H1 (cell line): ENCODE data around the gene CD8B2. TPM values are rescaled to one million over a fixed set of nuclear protein-coding genes. Genes with fewer than 3 reads are reported as not detected.

ENCODE experiments used
- CTCF ChIA-PET: fragments of 300-600 bp; sonication (Branson Sonifier 250); formaldehyde crosslinking; loops from one replicate; lab custom pipeline; 2021; ENCODE audit not compliant: partially characterized antibody; lab: Charles Lee
- POLR2A ChIA-PET: fragments of 300-600 bp; sonication (Branson Sonifier 250); formaldehyde crosslinking; loops from one replicate; lab custom pipeline; 2021; ENCODE audit warnings: inconsistent platforms; ENCODE audit not compliant: partially characterized antibody; lab: Charles Lee
- DNase-seq, 2 experiments: peaks; one replicate each; pipeline versions ENCODE4 v3.0.0 to v3.0.0-alpha.2; 2010 to 2022; ENCODE audit warnings: low spot score in 2 of 2, low read depth in 1 of 2, mixed read lengths in 1 of 2
- FAIRE-seq: peaks from 2 replicates; lab custom pipeline; 2011; peaks lifted over from hg19 to GRCh38; lab: Jason Lieb, UNC
- H2AFZ ChIP-seq: 2 replicates; pipeline ENCODE4 v1.8.1; 2012; ENCODE audit warnings: low read length, inconsistent platforms
- H2AK5ac ChIP-seq: 2 replicates; pipeline ENCODE4 v1.6.1; 2013; ENCODE audit warnings: low read depth, low read length
- H2BK120ac ChIP-seq: replicated peaks from 2 replicates; pipeline ENCODE3; 2013; ENCODE audit warnings: low read depth, low read length, inconsistent platforms
- H2BK12ac ChIP-seq: 2 replicates; pipeline ENCODE4 v1.6.1; 2013; ENCODE audit warnings: low read depth, low read length
- H2BK15ac ChIP-seq: 2 replicates; pipeline ENCODE4 v1.6.1; 2013; ENCODE audit warnings: low read length
- H2BK20ac ChIP-seq: 2 replicates; pipeline ENCODE4 v1.6.1; 2013; ENCODE audit warnings: low read length
- H2BK5ac ChIP-seq: 2 replicates; pipeline ENCODE4 v1.6.1; 2013; ENCODE audit warnings: low read depth, low read length
- H3K14ac ChIP-seq: 2 replicates; pipeline ENCODE4 v1.6.1; 2013; ENCODE audit warnings: inconsistent platforms; ENCODE audit not compliant: insufficient read length
- H3K18ac ChIP-seq: 2 replicates; pipeline ENCODE4 v1.6.1; 2013; ENCODE audit warnings: low read length; ENCODE audit errors: extremely low read depth
- H3K23ac ChIP-seq: 2 replicates; pipeline ENCODE4 v1.6.1; 2013; ENCODE audit warnings: inconsistent platforms; ENCODE audit not compliant: insufficient read length
- H3K23me2 ChIP-seq: 2 replicates; pipeline ENCODE4 v1.6.1; 2013; ENCODE audit warnings: low read depth, low read length
- H3K27ac ChIP-seq: 2 replicates; pipeline ENCODE4 v1.6.1; 2011; ENCODE audit warnings: low read depth, low read length, inconsistent platforms
- H3K27me3 ChIP-seq, 4 experiments: replicated peaks in 1 of 4; 1 replicate in 1 of 4; 2 replicates in 3 of 4; pipeline versions ENCODE4 v1.6.1 to v1.8.1; 2011 to 2013; ENCODE audit warnings: low read length in 3 of 4, mild to moderate bottlenecking in 3 of 4, inconsistent platforms in 2 of 4, mixed read lengths in 2 of 4, moderate library complexity in 1 of 4; ENCODE audit not compliant: control insufficient read depth in 3 of 4, insufficient read depth in 3 of 4; ENCODE audit errors: extremely low read depth in 1 of 4
- H3K36me3 ChIP-seq, 4 experiments: 2 replicates each; pipeline versions ENCODE4 v1.6.1 to v1.8.1; 2011 to 2013; ENCODE audit warnings: mild to moderate bottlenecking in 4 of 4, low read length in 3 of 4, moderate library complexity in 2 of 4, control low read depth in 1 of 4, inconsistent platforms in 1 of 4; ENCODE audit not compliant: insufficient read depth in 4 of 4, control insufficient read depth in 2 of 4
- H3K4ac ChIP-seq: replicated peaks from 2 replicates; pipeline ENCODE3; 2013; ENCODE audit warnings: low read length, low read depth, mixed read lengths, inconsistent platforms; ENCODE audit not compliant: insufficient read length
- H3K4me1 ChIP-seq, 4 experiments: replicated peaks in 1 of 4; 1 replicate in 1 of 4; 2 replicates in 3 of 4; pipeline versions ENCODE4 v1.6.1 to v1.8.1; 2011 to 2013; ENCODE audit warnings: low read length in 3 of 4, inconsistent platforms in 2 of 4, mixed read lengths in 1 of 4; ENCODE audit not compliant: insufficient read depth in 4 of 4, control insufficient read depth in 3 of 4
- H3K4me2 ChIP-seq, 2 experiments: 2 replicates each; pipeline versions ENCODE4 v1.6.1 to v1.8.1; 2011 to 2013; ENCODE audit warnings: low read depth in 2 of 2, low read length in 2 of 2, control low read depth in 1 of 2, inconsistent platforms in 1 of 2, mild to moderate bottlenecking in 1 of 2; ENCODE audit not compliant: insufficient read depth in 1 of 2
- H3K4me3 ChIP-seq, 4 experiments: fragments of 200-600, 300-600 bp in 1 of 4; sonication (generic), shearing (Covaris generic), sonication (Bioruptor Twin) in 1 of 4; 2 replicates each; pipeline versions ENCODE4 v1.5.1 to v1.8.1; 2011 to 2016; ENCODE audit warnings: low read length in 4 of 4, low read depth in 3 of 4, control low read depth in 2 of 4, inconsistent platforms in 2 of 4, mild to moderate bottlenecking in 2 of 4, mixed read lengths in 1 of 4, moderate library complexity in 1 of 4; ENCODE audit not compliant: insufficient read depth in 2 of 4; ENCODE audit errors: extremely low read depth in 1 of 4
- H3K56ac ChIP-seq: replicated peaks from 2 replicates; pipeline ENCODE3; 2013; ENCODE audit warnings: low read depth, mild to moderate bottlenecking, mixed read lengths, low read length, inconsistent platforms; ENCODE audit not compliant: insufficient read length
- H3K79me1 ChIP-seq: 2 replicates; pipeline ENCODE4 v1.6.1; 2013; ENCODE audit warnings: low read depth, low read length, control low read depth
- H3K79me2 ChIP-seq, 2 experiments: 2 replicates each; pipeline versions ENCODE4 v1.6.1 to v1.8.1; 2012 to 2013; ENCODE audit warnings: low read length in 2 of 2, mild to moderate bottlenecking in 2 of 2, inconsistent platforms in 1 of 2; ENCODE audit not compliant: insufficient read depth in 2 of 2, control insufficient read depth in 1 of 2
- H3K9ac ChIP-seq, 4 experiments: replicated peaks in 1 of 4; 1 replicate in 1 of 4; 2 replicates in 3 of 4; pipeline versions ENCODE4 v1.6.1 to v1.8.1; 2011 to 2013; ENCODE audit warnings: low read depth in 3 of 4, low read length in 3 of 4, control low read depth in 2 of 4, mild to moderate bottlenecking in 2 of 4, moderate library complexity in 2 of 4, inconsistent platforms in 1 of 4; ENCODE audit errors: extremely low read depth in 1 of 4
- H3K9me3 ChIP-seq, 2 experiments: 2 replicates each; pipeline versions ENCODE4 v1.6.1 to v1.8.1; 2012 to 2013; ENCODE audit warnings: mild to moderate bottlenecking in 2 of 2, moderate library complexity in 2 of 2, control low read depth in 1 of 2, inconsistent platforms in 1 of 2, low read depth in 1 of 2, low read length in 1 of 2, mixed read lengths in 1 of 2; ENCODE audit not compliant: insufficient read depth in 2 of 2
- H4K20me1 ChIP-seq, 2 experiments: replicated peaks in 1 of 2; 2 replicates each; pipeline versions ENCODE3 to v1.8.1; 2011 to 2013; ENCODE audit warnings: inconsistent platforms in 2 of 2, low read length in 2 of 2, mild to moderate bottlenecking in 1 of 2; ENCODE audit not compliant: insufficient read depth in 2 of 2, control insufficient read depth in 1 of 2
- H4K5ac ChIP-seq: 2 replicates; pipeline ENCODE4 v1.6.1; 2013; ENCODE audit warnings: low read length, low read depth, mixed read lengths, inconsistent platforms; ENCODE audit not compliant: insufficient read length
- H4K8ac ChIP-seq: 2 replicates; pipeline ENCODE4 v1.8.0; 2013; ENCODE audit warnings: mild to moderate bottlenecking, moderate library complexity, low read length, inconsistent platforms; ENCODE audit not compliant: insufficient read depth; ENCODE audit errors: extremely low read depth
- H4K91ac ChIP-seq: replicated peaks from 2 replicates; pipeline ENCODE3; 2013; ENCODE audit warnings: low read length, mixed read lengths, inconsistent platforms; ENCODE audit not compliant: insufficient read length
- CREB1 ChIP-seq: IDR thresholded peaks from 2 replicates; pipeline ENCODE4 v1.6.1; 2012; ENCODE audit warnings: inconsistent platforms
- EP300 ChIP-seq, 2 experiments: IDR thresholded peaks; 1 replicate in 1 of 2; 2 replicates in 1 of 2; pipeline ENCODE4 v1.6.1; 2011 to 2012; ENCODE audit warnings: low read depth in 2 of 2, low read length in 2 of 2, mild to moderate bottlenecking in 2 of 2, borderline replicate concordance in 1 of 2, inconsistent platforms in 1 of 2, moderate library complexity in 1 of 2
- MAX ChIP-seq: IDR thresholded peaks from 2 replicates; pipeline ENCODE4 v1.6.1; 2012; ENCODE audit warnings: inconsistent platforms
- SIN3A ChIP-seq, 2 experiments: IDR thresholded peaks in 1 of 2; conservative IDR thresholded peaks in 1 of 2; 2 replicates each; pipeline ENCODE4 v1.6.1; 2011 to 2012; ENCODE audit warnings: low read length in 2 of 2, improper control_type of control experiment in 1 of 2, low read depth in 1 of 2, mild to moderate bottlenecking in 1 of 2
- SP1 ChIP-seq: IDR thresholded peaks from 2 replicates; pipeline ENCODE4 v1.6.1; 2011; ENCODE audit warnings: low read depth, low read length
- SP2 ChIP-seq: IDR thresholded peaks from 2 replicates; pipeline ENCODE4 v1.6.1; 2012; ENCODE audit warnings: mild to moderate bottlenecking, low read length, inconsistent platforms
- TAF7 ChIP-seq: optimal IDR thresholded peaks from 2 replicates; pipeline ENCODE3; 2011; ENCODE audit warnings: low read depth, mild to moderate bottlenecking, inconsistent platforms, low read length, moderate library complexity, borderline replicate concordance
- YY1 ChIP-seq: IDR thresholded peaks from 2 replicates; pipeline ENCODE4 v1.6.1; 2011; ENCODE audit warnings: low read depth, mild to moderate bottlenecking, low read length
- WGBS, 2 experiments: shearing (Covaris generic) in 1 of 2; methylation state at CpG; one replicate each; pipeline versions ENCODE4 v1.1.6 to v1.1.7; 2013 to 2015; ENCODE audit warnings: low lambda C conversion rate in 2 of 2, mixed read lengths in 2 of 2, inconsistent platforms in 1 of 2, low coverage in 1 of 2, missing lambda C conversion rate in 1 of 2; ENCODE audit not compliant: insufficient replicate concordance in 2 of 2, insufficient coverage in 1 of 2, insufficient read length in 1 of 2; ENCODE audit errors: extremely low coverage in 1 of 2, missing lambda C conversion rate in 1 of 2; 5-methylcytosine and 5-hydroxymethylcytosine counted together
- polyA plus RNA-seq, 7 experiments: library from polyadenylated mRNA; depleted of rRNA in 3 of 7; stranded (reverse) in 5 of 7; unstranded in 2 of 7; fragments of >200 nt in 5 of 7; fragments of 200-250 nt in 2 of 7; gene quantifications; 1 replicate in 5 of 7; 2 replicates in 1 of 7; 4 replicates in 1 of 7; pipeline versions ENCODE4 v1.2.1 to v1.2.3, GENCODE V29; 2011 to 2013; ENCODE audit warnings: missing spikeins in 2 of 7, mixed read lengths in 2 of 7
- total RNA-seq: library from RNA; stranded (reverse); fragmentation: NEBNext Ultra II Directional; extraction: Animal tissue kit (Norgen Biotek cat#: 25700); gene quantifications from 2 replicates; pipeline ENCODE4 v1.2.1, GENCODE V29; 2021

CD8B2 gene
- total and polyA plus RNA-seq, 2 of the 8 experiments (the other 6 are each of a cell fraction or from before 2014, with no cell fraction given): 0.03 TPM; not detected in 1

- no peaks in the 10 kb centered on the region for H3K27me3 ChIP-seq
- no peaks in the 10 kb centered on the region for H3K36me3 ChIP-seq
- no peak overlapping the region for H2AFZ ChIP-seq
- H2AK5ac ChIP-seq: no peak overlapping the region
- H2BK20ac ChIP-seq: no peak overlapping the region
- H3K27ac ChIP-seq: no peak overlapping the region
- H4K8ac ChIP-seq: no peak overlapping the region
- H2BK120ac ChIP-seq: no peak overlapping the region
- no peak overlapping the region for H3K23ac ChIP-seq
- H3K56ac ChIP-seq: no peak overlapping the region
- H3K4me2 ChIP-seq: no peak overlapping the region
- CTCF ChIA-PET: interaction anchor here (1.0 to 2.9 kb wide), 7 partner anchors 9 to 29 kb away, joined by 3 to 20 read pairs (median 4); no protein-coding TSS in a partner anchor
- no peak overlapping the region for H2BK5ac ChIP-seq
- 94% methylated on average over 6 of the region's 6 CpGs; no CpG with 5 or more reads in 1 of the 2 experiments for WGBS, 2 experiments
- H4K5ac ChIP-seq: no peak overlapping the region
- H3K4ac ChIP-seq: no peak overlapping the region
- no peaks in the 10 kb centered on the region for H4K20me1 ChIP-seq
- DNase-seq (no peak), FAIRE-seq (no peak)
- no peak overlapping the region for H2BK12ac ChIP-seq
- H3K79me2 ChIP-seq: no peaks in the 10 kb centered on the region
- no peaks in the 10 kb centered on the region; the same call in 1 of the 2 replicates for H3K23me2 ChIP-seq
- peaks cover 2 to 7% of the 10 kb centered on the region in 2 experiments for H3K9me3 ChIP-seq
- no peak overlapping the region for H2BK15ac ChIP-seq
- no peaks in the 10 kb centered on the region for H3K79me1 ChIP-seq
- POLR2A ChIA-PET: no interaction called here
- no peak overlapping the region for H3K9ac ChIP-seq
- no peaks in the 10 kb centered on the region for H3K4me1 ChIP-seq
- no peak overlapping the region for H3K4me3 ChIP-seq
- H4K91ac ChIP-seq: no peak overlapping the region
- no peak overlapping the region for H3K18ac ChIP-seq
- no peak overlapping the region for H3K14ac ChIP-seq
- TF ChIP-seq SP2: no peak
- no peak for TF ChIP-seq CREB1
- TF ChIP-seq YY1: no peak
- no peak for TF ChIP-seq SP1
- TF ChIP-seq EP300 (IDR thresholded peaks at IDR 0.05; ENCODE audit: borderline replicate concordance in 1 of 2, low read depth in 2 of 2, low read length in 2 of 2): no peak
- TF ChIP-seq MAX: no peak
- TF ChIP-seq SIN3A (conservative IDR thresholded peaks at IDR 0.05 in 1 of 2, IDR thresholded peaks at IDR 0.05 in 1 of 2; ENCODE audit: low read depth in 1 of 2, low read length in 2 of 2): no peak
- TF ChIP-seq TAF7: no peak
Measured at GRCh38 chr2:106553321-106553720, 66.2 kb downstream of the CD8B2 start.
